Mesenchymal stem cell (in vitro differentiated cells and primary cell): Measurements from ENCODE around the gene NRP1.

Source experiments
- DNase-seq: peaks from one replicate; pipeline ENCODE4 v3.0.0-alpha.2; 2013
- H2AFZ ChIP-seq: one replicate; pipeline ENCODE4 v1.6.1; 2013; ENCODE audit warnings: low read depth, mild to moderate bottlenecking, control low read depth, inconsistent platforms, low read length, moderate library complexity
- H2AK5ac ChIP-seq: 2 replicates; pipeline ENCODE4 v1.6.1; 2013; ENCODE audit warnings: low read length, moderate library complexity, mild to moderate bottlenecking, inconsistent platforms; ENCODE audit not compliant: severe bottlenecking
- H2BK120ac ChIP-seq: one replicate; pipeline ENCODE4 v1.6.1; 2013; ENCODE audit warnings: low read depth, mild to moderate bottlenecking, inconsistent platforms, low read length, moderate library complexity
- H2BK12ac ChIP-seq, 2 experiments: one replicate each; pipeline ENCODE4 v1.6.1; 2013; ENCODE audit warnings: inconsistent platforms in 2 of 2, low read length in 2 of 2, mild to moderate bottlenecking in 2 of 2, moderate library complexity in 2 of 2, control low read depth in 1 of 2
- H2BK15ac ChIP-seq: one replicate; pipeline ENCODE4 v1.6.1; 2013; ENCODE audit warnings: mild to moderate bottlenecking, low read depth, inconsistent platforms; ENCODE audit not compliant: poor library complexity, severe bottlenecking
- H2BK5ac ChIP-seq: 2 replicates; pipeline ENCODE4 v1.6.1; 2013; ENCODE audit warnings: low read depth, mild to moderate bottlenecking, low read length, control low read depth, inconsistent platforms; ENCODE audit not compliant: poor library complexity, severe bottlenecking
- H3K14ac ChIP-seq, 2 experiments: one replicate each; pipeline ENCODE4 v1.6.1; 2013; ENCODE audit warnings: inconsistent platforms in 2 of 2, low read length in 2 of 2, control low read depth in 1 of 2, mild to moderate bottlenecking in 1 of 2, moderate library complexity in 1 of 2
- H3K18ac ChIP-seq, 2 experiments: one replicate each; pipeline ENCODE4 v1.6.1; 2013; ENCODE audit warnings: inconsistent platforms in 2 of 2, low read length in 2 of 2, control low read depth in 1 of 2, low read depth in 1 of 2, mild to moderate bottlenecking in 1 of 2
- H3K23ac ChIP-seq, 2 experiments: one replicate each; pipeline ENCODE4 v1.6.1; 2013; ENCODE audit warnings: inconsistent platforms in 2 of 2, low read length in 2 of 2, mild to moderate bottlenecking in 2 of 2, moderate library complexity in 2 of 2, control low read depth in 1 of 2
- H3K27ac ChIP-seq: 2 replicates; pipeline ENCODE4 v1.5.1; 2013; ENCODE audit warnings: mild to moderate bottlenecking, moderate library complexity, low read length, control low read depth, inconsistent platforms; ENCODE audit not compliant: poor library complexity, severe bottlenecking
- H3K27me3 ChIP-seq, 2 experiments: 2 replicates each; pipeline versions ENCODE4 v1.6.1 to v1.7.0; 2013; ENCODE audit warnings: low read length in 2 of 2, mild to moderate bottlenecking in 2 of 2, moderate library complexity in 2 of 2, control low read depth in 1 of 2, inconsistent platforms in 1 of 2; ENCODE audit not compliant: control insufficient read depth in 1 of 2, insufficient read depth in 1 of 2
- H3K36me3 ChIP-seq, 2 experiments: 2 replicates each; pipeline versions ENCODE4 v1.6.1 to v1.7.0; 2013; ENCODE audit warnings: low read length in 2 of 2, control low read depth in 1 of 2, inconsistent platforms in 1 of 2, low read depth in 1 of 2, mild to moderate bottlenecking in 1 of 2; ENCODE audit not compliant: insufficient read depth in 2 of 2, control insufficient read depth in 1 of 2
- H3K4ac ChIP-seq, 2 experiments: one replicate each; pipeline ENCODE4 v1.6.1; 2013; ENCODE audit warnings: inconsistent platforms in 2 of 2, low read length in 2 of 2, mild to moderate bottlenecking in 2 of 2, moderate library complexity in 2 of 2, control low read depth in 1 of 2, low read depth in 1 of 2
- H3K4me1 ChIP-seq: 2 replicates; pipeline ENCODE4 v1.6.1; 2013; ENCODE audit warnings: low read depth, low read length, control low read depth; ENCODE audit not compliant: control insufficient read depth, insufficient read depth
- H3K4me2 ChIP-seq: 2 replicates; pipeline ENCODE4 v1.6.1; 2013; ENCODE audit warnings: low read length, mild to moderate bottlenecking, inconsistent platforms; ENCODE audit not compliant: poor library complexity, severe bottlenecking
- H3K4me3 ChIP-seq, 2 experiments: 2 replicates each; pipeline versions ENCODE4 v1.5.1 to v1.7.0; 2013; ENCODE audit warnings: low read length in 2 of 2, mild to moderate bottlenecking in 2 of 2, control low read depth in 1 of 2, low read depth in 1 of 2; ENCODE audit not compliant: insufficient read depth in 1 of 2
- H3K79me1 ChIP-seq: replicated peaks from 2 replicates; pipeline ENCODE4 v1.6.1; 2013; ENCODE audit warnings: mild to moderate bottlenecking, control low read depth, low read length, inconsistent platforms; ENCODE audit not compliant: poor library complexity, severe bottlenecking
- H3K9ac ChIP-seq: 2 replicates; pipeline ENCODE4 v1.7.0; 2013; ENCODE audit warnings: mild to moderate bottlenecking, low read length, moderate library complexity
- H3K9me3 ChIP-seq: 2 replicates; pipeline ENCODE4 v1.7.0; 2013; ENCODE audit warnings: mild to moderate bottlenecking, low read length; ENCODE audit not compliant: control insufficient read depth
- H4K8ac ChIP-seq: one replicate; pipeline ENCODE4 v1.6.1; 2013; ENCODE audit warnings: inconsistent platforms, mild to moderate bottlenecking, low read length, moderate library complexity
- H4K91ac ChIP-seq: one replicate; pipeline ENCODE4 v1.6.1; 2013; ENCODE audit warnings: mild to moderate bottlenecking, low read length, inconsistent platforms
- WGBS: methylation state at CpG from one replicate; pipeline ENCODE4 v1.1.7; 2013; ENCODE audit warnings: mixed read lengths; 5-methylcytosine and 5-hydroxymethylcytosine counted together

The NRP1 gene

DNA sequence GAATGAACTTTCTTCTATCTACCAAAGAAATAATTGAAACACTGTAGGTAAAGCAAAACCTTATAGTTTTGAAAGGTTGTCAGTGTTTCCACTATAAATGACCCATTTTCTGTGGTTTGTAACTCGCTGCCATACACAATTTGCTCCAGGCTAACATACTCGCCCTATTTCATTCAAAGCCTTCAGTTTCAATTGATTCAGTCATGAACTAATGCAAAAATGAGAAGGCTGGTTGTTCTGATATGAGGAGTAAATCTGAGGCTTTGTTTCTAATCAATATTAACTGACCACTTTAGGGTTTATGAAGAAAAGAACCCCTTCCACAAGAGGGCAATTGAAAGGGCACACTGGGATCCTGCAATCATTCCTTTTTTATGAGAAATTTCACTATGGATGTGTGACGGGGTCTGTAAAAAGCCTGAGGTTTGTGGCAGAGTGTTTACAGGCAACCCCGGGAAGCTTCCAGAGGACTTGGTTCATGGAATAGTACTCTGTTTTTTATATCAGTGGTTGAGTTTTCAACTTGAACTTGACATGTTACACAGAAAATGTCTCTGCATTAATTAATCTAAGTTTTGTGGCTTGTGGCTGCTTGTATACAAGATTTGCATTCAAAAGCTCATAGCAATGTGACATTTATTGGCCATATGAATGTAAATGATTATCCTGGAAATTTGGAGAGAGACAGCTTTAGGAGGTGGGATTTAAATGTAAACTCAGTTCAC lies 133.2 kb downstream of the NRP1 start:
- no peak overlapping the region for H4K8ac ChIP-seq
- 92% methylated on average over 3 of the region's 4 CpGs for WGBS
- no peak overlapping the region for H2BK15ac ChIP-seq
- no peak overlapping the region for H2BK5ac ChIP-seq
- H3K79me1 ChIP-seq, result peaks cover 10% of the 10 kb centered on the region
- H2AK5ac ChIP-seq, result no peak overlapping the region
- H3K4me2 ChIP-seq, result no peak overlapping the region
- peak overlapping the region; percentile 65 for H3K27ac ChIP-seq
- H3K27me3 ChIP-seq, result no peaks in the 10 kb centered on the region
- H2BK12ac ChIP-seq, result no peak overlapping the region
- peaks cover 10 to 89% of the 10 kb centered on the region in 2 experiments for H3K36me3 ChIP-seq
- peaks cover 5% of the 10 kb centered on the region for H3K4me1 ChIP-seq
- H3K18ac ChIP-seq, result no peak overlapping the region
- H2AFZ ChIP-seq, result no peak overlapping the region
- no peak overlapping the region for H3K23ac ChIP-seq
- DNase-seq, result no peak
- no peak overlapping the region for H3K4ac ChIP-seq
- no peak overlapping the region for H3K14ac ChIP-seq
- no peak overlapping the region for H4K91ac ChIP-seq
- H2BK120ac ChIP-seq, result no peak overlapping the region
- no peaks in the 10 kb centered on the region for H3K9me3 ChIP-seq
- H3K9ac ChIP-seq, result no peak overlapping the region
- no peak overlapping the region for H3K4me3 ChIP-seq

DNA sequence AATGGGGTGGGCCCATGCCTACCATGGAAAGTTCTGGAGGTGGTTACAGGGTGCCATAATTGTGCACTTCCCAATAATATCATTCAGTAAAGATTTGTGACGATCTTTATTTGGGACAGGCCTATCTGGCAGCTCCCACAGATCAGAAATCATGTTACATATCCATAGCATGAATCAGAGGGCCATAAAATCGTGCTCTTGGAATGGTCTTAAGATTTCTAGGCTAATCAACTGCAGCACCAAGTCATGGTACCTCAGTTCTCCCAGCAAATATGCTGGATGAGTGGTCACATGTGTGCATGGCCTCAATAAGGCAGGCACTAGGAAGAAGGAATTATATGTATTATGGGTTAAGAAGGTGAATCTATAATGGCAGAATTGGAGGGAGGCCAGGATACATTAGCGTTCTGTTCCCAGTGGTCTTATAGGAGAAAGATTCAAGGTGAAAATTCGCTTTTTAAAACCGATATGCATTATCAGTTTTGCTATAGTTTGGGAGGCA lies 134.7 kb downstream of the NRP1 start:
- peaks cover 9% of the 10 kb centered on the region for H3K4me1 ChIP-seq
- H3K9ac ChIP-seq, result no peak overlapping the region
- H3K27me3 ChIP-seq, result no peaks in the 10 kb centered on the region
- H3K4me3 ChIP-seq, result no peak overlapping the region
- DNase-seq, result no peak
- H3K9me3 ChIP-seq, result no peaks in the 10 kb centered on the region
- no peak overlapping the region for H2BK5ac ChIP-seq
- no peak overlapping the region for H2AFZ ChIP-seq
- H3K23ac ChIP-seq, result no peak overlapping the region
- no peak overlapping the region for H2BK12ac ChIP-seq
- H3K18ac ChIP-seq, result no peak overlapping the region
- H3K4me2 ChIP-seq, result no peak overlapping the region
- H3K4ac ChIP-seq, result no peak overlapping the region
- H2BK15ac ChIP-seq, result no peak overlapping the region
- no peak overlapping the region for H4K8ac ChIP-seq
- H3K27ac ChIP-seq, result peak overlapping the region; percentile 30
- H3K14ac ChIP-seq, result no peak overlapping the region
- no peak overlapping the region for H2BK120ac ChIP-seq
- H3K79me1 ChIP-seq, result peaks cover 4% of the 10 kb centered on the region
- H2AK5ac ChIP-seq, result peak overlapping the region; percentile 33
- H4K91ac ChIP-seq, result no peak overlapping the region
- WGBS, result 80% methylated on average over 5 of the region's 5 CpGs
- H3K36me3 ChIP-seq, result peaks cover 10 to 89% of the 10 kb centered on the region in 2 experiments

- Histone ChIP-seq H3K4me1 (peaks cover 9% of the 10 kb centered on the region), H3K9ac (no peak overlapping the region)
These were observed 135.9 kb downstream of the NRP1 start for GRCh38 chr10:33198610-33199009.

DNA sequence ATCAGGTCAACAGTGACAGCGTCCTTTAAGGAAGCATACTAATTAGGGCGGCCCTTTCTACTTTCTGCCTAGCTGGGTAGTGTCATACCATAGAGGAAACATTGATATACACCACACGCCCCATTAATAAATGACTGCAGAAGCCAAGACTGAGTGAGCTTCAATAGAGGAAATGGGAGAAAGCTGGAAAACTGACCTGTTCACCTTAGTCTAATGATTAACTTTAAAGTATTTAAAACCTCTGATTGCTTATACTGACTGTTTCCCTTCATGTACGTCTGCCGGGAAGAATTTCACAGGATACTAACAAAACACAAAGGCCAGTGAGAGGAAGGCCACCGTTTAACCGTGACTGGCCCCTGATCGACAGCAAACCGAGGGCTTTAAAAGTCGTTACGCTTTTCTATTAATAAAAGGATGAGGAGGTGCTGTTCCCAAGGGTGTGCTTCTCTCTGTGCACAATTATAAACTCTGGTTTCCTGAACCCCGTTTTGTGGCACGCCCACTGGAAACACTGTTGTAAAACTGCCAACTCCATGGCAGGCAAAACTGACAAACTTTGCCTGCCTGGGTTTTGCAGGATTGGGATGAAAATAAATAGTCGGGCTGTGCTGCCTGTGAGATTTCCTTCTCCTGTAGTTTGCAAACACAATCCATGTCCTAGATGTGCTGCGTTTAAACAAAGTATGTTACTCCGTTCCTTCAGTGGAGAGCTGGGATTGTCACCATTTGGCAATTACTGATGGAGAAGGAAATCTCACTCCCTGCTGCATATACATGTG lies 137.6 kb downstream of the NRP1 start:
- Histone ChIP-seq H3K79me1 (peaks cover 3% of the 10 kb centered on the region), H4K91ac (no peak overlapping the region), H2BK15ac (no peak overlapping the region), H3K14ac (no peak overlapping the region), H3K4me3 (no peak overlapping the region), H3K4ac (peak overlapping the region in 1 of 2 experiments; percentile 90), H2BK120ac (no peak overlapping the region), H3K4me2 (no peak overlapping the region), H3K18ac (peak overlapping the region in 1 of 2 experiments; percentile 48), H4K8ac (peak overlapping the region; percentile 63), H3K23ac (peak overlapping the region in 1 of 2 experiments; percentile 2), H2BK12ac (peak overlapping the region in 1 of 2 experiments; percentile 75), H2BK5ac (peak overlapping the region; percentile 100), H3K4me1 (peaks cover 7% of the 10 kb centered on the region), H3K9me3 (no peaks in the 10 kb centered on the region), H3K9ac (peak overlapping the region; percentile 6), H2AK5ac (peak overlapping the region; percentile 100), H3K36me3 (peaks cover 5 to 83% of the 10 kb centered on the region in 2 experiments), H2AFZ (no peak overlapping the region), H3K27me3 (no peaks in the 10 kb centered on the region), H3K27ac (peak overlapping the region; percentile 100)
- DNase-seq, result peak; percentile 23
- WGBS, result 28% methylated on average over 14 of the region's 16 CpGs

More at GRCh38 chr10:33198610-33199009, 135.9 kb downstream of the NRP1 start:
- no peaks in the 10 kb centered on the region for H3K9me3 ChIP-seq
- H2AK5ac ChIP-seq, result peak overlapping the region; percentile 81
- no peak overlapping the region for H2BK15ac ChIP-seq
- no peak overlapping the region for H2BK12ac ChIP-seq
- no peak overlapping the region for H3K4ac ChIP-seq
- DNase-seq, result no peak
- H4K91ac ChIP-seq, result no peak overlapping the region
- no peak overlapping the region for H2BK120ac ChIP-seq
- peaks cover 10 to 92% of the 10 kb centered on the region in 2 experiments for H3K36me3 ChIP-seq
- H3K4me2 ChIP-seq, result no peak overlapping the region
- H3K79me1 ChIP-seq, result peaks cover 4% of the 10 kb centered on the region
- 100% methylated on average over 2 of the region's 2 CpGs for WGBS
- peak overlapping the region; percentile 15 for H2BK5ac ChIP-seq
- H4K8ac ChIP-seq, result no peak overlapping the region
- no peak overlapping the region for H3K23ac ChIP-seq
- H3K27ac ChIP-seq, result peak overlapping the region; percentile 79
- H3K27me3 ChIP-seq, result no peaks in the 10 kb centered on the region
- H3K14ac ChIP-seq, result no peak overlapping the region
- no peak overlapping the region for H3K18ac ChIP-seq
- H3K4me3 ChIP-seq, result no peak overlapping the region
- no peak overlapping the region for H2AFZ ChIP-seq
